ENCODE data around the gene PRODH2.

DNA sequence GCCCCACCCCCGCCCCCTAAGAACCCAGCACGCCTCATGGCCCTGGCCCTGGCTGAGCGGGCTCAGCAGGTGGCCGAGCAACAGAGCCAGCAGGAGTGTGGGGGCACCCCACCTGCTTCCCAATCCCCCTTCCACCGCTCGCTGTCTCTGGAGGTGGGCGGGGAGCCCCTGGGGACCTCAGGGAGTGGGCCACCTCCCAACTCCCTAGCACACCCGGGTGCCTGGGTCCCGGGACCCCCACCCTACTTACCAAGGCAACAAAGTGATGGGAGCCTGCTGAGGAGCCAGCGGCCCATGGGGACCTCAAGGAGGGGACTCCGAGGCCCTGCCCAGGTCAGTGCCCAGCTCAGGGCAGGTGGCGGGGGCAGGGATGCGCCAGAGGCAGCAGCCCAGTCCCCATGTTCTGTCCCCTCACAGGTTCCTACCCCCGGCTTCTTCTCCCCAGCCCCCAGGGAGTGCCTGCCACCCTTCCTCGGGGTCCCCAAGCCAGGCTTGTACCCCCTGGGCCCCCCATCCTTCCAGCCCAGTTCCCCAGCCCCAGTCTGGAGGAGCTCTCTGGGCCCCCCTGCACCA, 25.3 kb downstream of the PRODH2 start:
- no peak for TF ChIP-seq RAD21 (CRISPR knock-in tag; IDR thresholded peaks at IDR 0.05)
- TF ChIP-seq EZH2 (conservative IDR thresholded peaks at IDR 0.05; ENCODE audit: low read depth, low read length), result no peak
- no peak for TF ChIP-seq FOSL1 (CRISPR knock-in tag; IDR thresholded peaks at IDR 0.05; ENCODE audit: borderline replicate concordance)
- TF ChIP-seq ZNF768 (CRISPR knock-in tag; IDR thresholded peaks at IDR 0.05), result no peak
- TF ChIP-seq HCFC1 (IDR thresholded peaks at IDR 0.05; ENCODE audit: low read depth, low read length), result no peak
- TF ChIP-seq, protein P1, sequence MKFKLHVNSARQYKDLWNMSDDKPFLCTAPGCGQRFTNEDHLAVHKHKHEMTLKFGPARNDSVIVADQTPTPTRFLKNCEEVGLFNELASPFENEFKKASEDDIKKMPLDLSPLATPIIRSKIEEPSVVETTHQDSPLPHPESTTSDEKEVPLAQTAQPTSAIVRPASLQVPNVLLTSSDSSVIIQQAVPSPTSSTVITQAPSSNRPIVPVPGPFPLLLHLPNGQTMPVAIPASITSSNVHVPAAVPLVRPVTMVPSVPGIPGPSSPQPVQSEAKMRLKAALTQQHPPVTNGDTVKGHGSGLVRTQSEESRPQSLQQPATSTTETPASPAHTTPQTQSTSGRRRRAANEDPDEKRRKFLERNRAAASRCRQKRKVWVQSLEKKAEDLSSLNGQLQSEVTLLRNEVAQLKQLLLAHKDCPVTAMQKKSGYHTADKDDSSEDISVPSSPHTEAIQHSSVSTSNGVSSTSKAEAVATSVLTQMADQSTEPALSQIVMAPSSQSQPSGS (CRISPR knock-in tag; IDR thresholded peaks at IDR 0.05), result no peak
- no peak for TF ChIP-seq ZNF251 (CRISPR knock-in tag; IDR thresholded peaks at IDR 0.05)
